HCT116 (cell line): ENCODE results near the gene SULT2B1. TPM values are rescaled to one million over a fixed set of nuclear protein-coding genes. Genes with fewer than 3 reads are reported as not detected.

Experiments
- ATAC-seq: fragments of 200-7000 bp; cut with Tn5 transposase; 2 replicates; pipeline ENCODE4 v1.9.1; 2020; ENCODE audit warnings: mild to moderate bottlenecking, moderate library complexity
- BruUV-seq: library from RNA; stranded (reverse); fragments of 400-500 nt; replicated peaks from 2 replicates; lab custom pipeline; 2021; lab: Mats Ljungman, UMichigan
- CTCF ChIA-PET: fragments of 300-600 bp; sonication (Branson Sonifier 250); formaldehyde crosslinking; loops from one replicate; lab custom pipeline; 2021; ENCODE audit warnings: antibody characterized with exemption; lab: Charles Lee
- POLR2A ChIA-PET: fragments of 300-600, 350-600 bp; sonication (Branson Sonifier 250); formaldehyde crosslinking; loops from one replicate; lab custom pipeline; 2021; ENCODE audit warnings: antibody characterized with exemption; lab: Charles Lee
- RAD21 ChIA-PET, 2 experiments: fragments of 300-600 bp; sonication (Branson Sonifier 250); formaldehyde crosslinking; loops; one replicate each; lab custom pipeline; 2023; ENCODE audit warnings: low total read pairs in 2 of 2; ENCODE audit not compliant: uncharacterized antibody in 2 of 2, unreplicated experiment in 2 of 2, low non-redundant PET in 1 of 2; lab: Charles Lee
- DNase-seq: peaks from one replicate; pipeline ENCODE4 v3.0.0-alpha.2; 2010; ENCODE audit warnings: low read depth, low spot score
- H2AFZ ChIP-seq: fragments of 200-600 bp; shearing (Covaris generic), sonication (generic); 2 replicates; pipeline ENCODE4 v1.6.1; 2017; ENCODE audit warnings: low read depth, mixed run types, mixed read lengths, antibody characterized with exemption, low read length; ENCODE audit not compliant: poor library complexity, severe bottlenecking
- H3K27ac ChIP-seq: 2 replicates; pipeline ENCODE4 v1.5.1; 2012; ENCODE audit warnings: low read depth, low read length
- H3K27me3 ChIP-seq: fragments of 200-600 bp; sonication (generic); 2 replicates; pipeline ENCODE4 v1.6.1; 2016; ENCODE audit warnings: mixed run types, low read length, mixed read lengths; ENCODE audit not compliant: insufficient read depth
- H3K36me3 ChIP-seq, 2 experiments: fragments of 200-500 bp in 1 of 2; fragments of 200-600 bp in 1 of 2; sonication (Bioruptor generic) in 1 of 2; sonication (generic) in 1 of 2; 2 replicates each; pipeline versions ENCODE4 v1.5.1 to v1.6.1; 2014 to 2016; ENCODE audit warnings: low read length in 2 of 2, inconsistent platforms in 1 of 2, mixed read lengths in 1 of 2, mixed run types in 1 of 2; ENCODE audit not compliant: insufficient read depth in 2 of 2, control insufficient read depth in 1 of 2
- H3K4me1 ChIP-seq, 2 experiments: fragments of 200-600 bp in 1 of 2; sonication (generic) in 1 of 2; 2 replicates each; pipeline versions ENCODE4 v1.5.1 to v1.6.1; 2012 to 2017; ENCODE audit warnings: low read length in 2 of 2, inconsistent platforms in 1 of 2, mild to moderate bottlenecking in 1 of 2, mixed read lengths in 1 of 2, mixed run types in 1 of 2, moderate library complexity in 1 of 2; ENCODE audit not compliant: insufficient read depth in 2 of 2, control insufficient read depth in 1 of 2
- H3K4me2 ChIP-seq: fragments of 200-600 bp; sonication (generic); 2 replicates; pipeline ENCODE4 v1.6.1; 2017; ENCODE audit warnings: mixed run types, low read length, mixed read lengths
- H3K4me3 ChIP-seq, 2 experiments: fragments of 200-600 bp in 1 of 2; sonication (generic) in 1 of 2; replicated peaks in 1 of 2; 2 replicates each; pipeline ENCODE4 v1.5.1; 2011 to 2016; ENCODE audit warnings: low read length in 2 of 2, control low read depth in 1 of 2, low read depth in 1 of 2, mild to moderate bottlenecking in 1 of 2, mixed read lengths in 1 of 2, mixed run types in 1 of 2
- H3K79me2 ChIP-seq: fragments of 200-600 bp; sonication (generic); 2 replicates; pipeline ENCODE4 v1.6.1; 2017; ENCODE audit warnings: mild to moderate bottlenecking, mixed run types, low read length, moderate library complexity, mixed read lengths; ENCODE audit not compliant: insufficient read depth
- H3K9ac ChIP-seq: fragments of 200-600 bp; sonication (generic); 2 replicates; pipeline ENCODE4 v1.6.1; 2016; ENCODE audit warnings: low read length, mixed read lengths
- H3K9me2 ChIP-seq: fragments of 200-600 bp; sonication (generic), shearing (Covaris generic); 2 replicates; pipeline ENCODE4 v1.6.1; 2017; ENCODE audit warnings: mixed run types, mild to moderate bottlenecking, moderate library complexity; ENCODE audit not compliant: insufficient read depth
- H3K9me3 ChIP-seq, 2 experiments: fragments of 200-500 bp in 1 of 2; fragments of 200-600 bp in 1 of 2; sonication (Bioruptor generic) in 1 of 2; sonication (generic) in 1 of 2; 2 replicates each; pipeline ENCODE4 v1.6.1; 2014 to 2017; ENCODE audit warnings: low read length in 2 of 2, mixed read lengths in 2 of 2, inconsistent platforms in 1 of 2, low read depth in 1 of 2, mild to moderate bottlenecking in 1 of 2, mixed run types in 1 of 2, moderate library complexity in 1 of 2; ENCODE audit not compliant: control insufficient read depth in 1 of 2, insufficient read depth in 1 of 2
- H4K20me1 ChIP-seq: fragments of 200-600 bp; sonication (generic), shearing (Covaris generic); 2 replicates; pipeline ENCODE4 v1.6.1; 2017; ENCODE audit warnings: mixed run types, mild to moderate bottlenecking, moderate library complexity; ENCODE audit not compliant: insufficient read depth
- CTCF ChIP-seq, 3 experiments: fragments of 200-600 bp in 1 of 3; sonication (generic) in 1 of 3; IDR thresholded peaks in 2 of 3; conservative IDR thresholded peaks in 1 of 3; 2 replicates each; pipeline ENCODE4 v1.5.1; 2012 to 2017; ENCODE audit warnings: low read depth in 2 of 3, low read length in 2 of 3, antibody characterized with exemption in 1 of 3, borderline replicate concordance in 1 of 3, control low read depth in 1 of 3, mild to moderate bottlenecking in 1 of 3, mixed read lengths in 1 of 3, mixed run types in 1 of 3, moderate library complexity in 1 of 3; ENCODE audit not compliant: insufficient read depth in 1 of 3
- EGR1 ChIP-seq: IDR thresholded peaks from 2 replicates; pipeline ENCODE4 v1.6.1; 2012; ENCODE audit warnings: low read depth
- FOSL1 ChIP-seq: IDR thresholded peaks from 2 replicates; pipeline ENCODE4 v1.6.1; 2012; ENCODE audit warnings: low read depth
- MAX ChIP-seq: IDR thresholded peaks from 2 replicates; pipeline ENCODE4 v1.6.1; 2012
- POLR2A ChIP-seq: IDR thresholded peaks from 2 replicates; pipeline ENCODE4 v1.7.0; 2011; ENCODE audit warnings: borderline replicate concordance; ENCODE audit not compliant: insufficient read depth, insufficient read length; ENCODE audit errors: extremely low read depth
- RAD21 ChIP-seq: IDR thresholded peaks from 2 replicates; pipeline ENCODE4 v1.6.1; 2012; ENCODE audit warnings: low read depth, mild to moderate bottlenecking
- SIN3A ChIP-seq: IDR thresholded peaks from 2 replicates; pipeline ENCODE4 v1.6.1; 2012; ENCODE audit warnings: low read depth
- SP1 ChIP-seq: IDR thresholded peaks from 2 replicates; pipeline ENCODE4 v1.6.1; 2012; ENCODE audit warnings: low read depth
- YY1 ChIP-seq: IDR thresholded peaks from 2 replicates; pipeline ENCODE4 v1.6.1; 2011; ENCODE audit warnings: low read length, low read depth, moderate library complexity, mild to moderate bottlenecking; ENCODE audit not compliant: insufficient replicate concordance; ENCODE audit errors: extremely low read depth
- ZFX ChIP-seq: fragments of 450-650 bp; IDR thresholded peaks from 2 replicates; pipeline ENCODE4 v1.6.1; 2017
- intact Hi-C: fragments of 100-400 bp; cut with micrococcal nuclease; formaldehyde crosslinking; loops from 2 replicates; pipeline ENCODE4 v1.10.0; 2022
- total RNA-seq: library from RNA; stranded (reverse); gene quantifications from one replicate; pipeline ENCODE4 v1.2.1, GENCODE V29; 2021; ENCODE audit not compliant: unreplicated experiment

Gene SULT2B1
- total RNA-seq, 1 experiment from 2014 or later: 4.8 TPM

GRCh38 chr19:48646001-48646721 is 94.2 kb downstream of the SULT2B1 start, which contains the start of gene CA11:
Gene CA11, minus strand, starts transcription at chr19:48646187. Its CDS starts 555 bp downstream, at chr19:48645632.
- H3K4me3 ChIP-seq: peak within 1 kb of the TSS; percentile 55 to 58
- H3K9ac ChIP-seq: peak within 1 kb of the TSS; percentile 56
- H3K36me3 ChIP-seq: no peaks in the 10 kb centered on the region
- TF ChIP-seq SIN3A (no peak), POLR2A (no peak), FOSL1 (no peak), EGR1 (peak; percentile 84), MAX (peak; percentile 88; the same call in 1 of the 2 replicates), YY1 (peak; percentile 49), RAD21 (peak; percentile 95), CTCF (IDR thresholded peaks at IDR 0.05 in 2 of 3, conservative IDR thresholded peaks at IDR 0.05 in 1 of 3; ENCODE audit: borderline replicate concordance in 1 of 3, insufficient read depth in 1 of 3, low read depth in 2 of 3, low read length in 2 of 3) (peak in 2 of 3 experiments; percentile 83 to 91; a peak in 5 of 6 replicates), SP1 (peak; percentile 79), ZFX (no peak)
- H3K9me2 ChIP-seq: no peaks in the 10 kb centered on the region
- H4K20me1 ChIP-seq: no peaks in the 10 kb centered on the region
- ChIA-PET RAD21 (interaction anchor here (0.9 to 1.4 kb wide), 4 partner anchors 30 to 197 kb away, joined by 3 to 5 read pairs (median 3); no protein-coding TSS in a partner anchor), CTCF (interaction anchor here (0.7 to 2.4 kb wide), 16 partner anchors 8 to 325 kb away, joined by 3 to 14 read pairs (median 4); partner anchors contain the start of genes FUT2, RPL18 and SPHK2), POLR2A (interaction anchor here (0.7 to 2.5 kb wide), 15 partner anchors 9 to 1361 kb away, joined by 3 to 27 read pairs (median 4); partner anchors contain the start of genes DBP, FUT2, PPP1R15A and RPL18)
- intact Hi-C loops: loop anchor here (2.0 kb wide), 3 partner anchors 143 to 197 kb away; no protein-coding TSS in a partner anchor
- H3K9me3 ChIP-seq: no peaks in the 10 kb centered on the region
- BruUV-seq: no TSS peak
- peak; percentile 83 for ATAC-seq
- DNase-seq: peak; percentile 77
- peaks cover 19 to 52% of the 10 kb centered on the region in 2 experiments for H3K4me1 ChIP-seq
- H3K4me2 ChIP-seq: peak within 1 kb of the TSS; percentile 85
- no peak within 1 kb of the TSS for H2AFZ ChIP-seq
- H3K27ac ChIP-seq: peak within 1 kb of the TSS; percentile 83
- H3K79me2 ChIP-seq: no peaks in the 10 kb centered on the region
- H3K27me3 ChIP-seq: no peaks in the 10 kb centered on the region
